GM10248 (cell line): Measurements from ENCODE around the gene SP110.
A peak's percentile ranks its signal among the peaks of the same experiment; 100 is the strongest.

Source experiments
- CTCF ChIA-PET: fragments of 300-600 bp; sonication (Branson Sonifier 250); formaldehyde crosslinking; extraction: SDS; loops from one replicate; lab custom pipeline; 2021; ENCODE audit warnings: antibody characterized with exemption; lab: Yijun Ruan, JAX
- POLR2A ChIA-PET: fragments of 350-650 bp; sonication (Branson Sonifier 250); formaldehyde crosslinking; extraction: SDS; loops from one replicate; lab custom pipeline; 2020; ENCODE audit warnings: antibody characterized with exemption; lab: Yijun Ruan, JAX
- DNase-seq: peaks from one replicate; pipeline ENCODE4 v3.0.0; 2012; ENCODE audit errors: extremely low spot score
- CTCF ChIP-seq: IDR thresholded peaks from 2 replicates; pipeline ENCODE4 v1.5.1; 2012; ENCODE audit warnings: mild to moderate bottlenecking, low read depth; ENCODE audit errors: extremely low read depth, missing control alignments, control extremely low read depth

Gene SP110

DNA sequence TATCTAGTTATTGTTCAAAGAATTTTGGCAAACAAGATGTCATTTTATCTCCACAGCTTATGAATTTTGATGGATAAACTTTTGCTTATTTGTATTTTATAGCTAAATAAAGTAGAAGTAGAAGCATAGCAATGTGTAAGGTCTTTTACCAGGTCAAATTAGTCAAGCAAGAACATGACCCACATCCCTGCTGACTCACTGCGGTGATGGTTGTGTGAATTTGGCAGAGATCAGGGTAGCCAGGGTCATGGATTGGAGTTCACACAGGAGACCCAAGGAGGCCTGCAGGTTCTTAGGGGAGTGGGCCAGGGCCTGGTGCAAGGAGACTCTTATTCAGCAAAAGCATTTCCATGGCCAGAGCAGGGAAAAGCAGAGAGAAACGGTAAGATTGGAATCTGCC lies 24.4 kb upstream of the SP110 start:
- POLR2A ChIA-PET: no interaction called here
- CTCF ChIA-PET: interaction anchor here (0.7 kb wide), 1 partner anchor 11 kb away, joined by 3 read pairs; no protein-coding TSS in a partner anchor
- TF ChIP-seq CTCF: no peak
- DNase-seq: no peak

GRCh38 chr2:230234845-230235244 lies 15.1 kb upstream of the SP110 start:
- POLR2A ChIA-PET: no interaction called here
- peak; percentile 26 for DNase-seq
- CTCF ChIA-PET: no interaction called here
- no peak for TF ChIP-seq CTCF

GRCh38 chr2:230234122-230234722 lies 14.4 kb upstream of the SP110 start:
- POLR2A ChIA-PET: no interaction called here
- CTCF ChIA-PET: interaction anchor here (1.0 kb wide), 1 partner anchor 42 kb away, joined by 3 read pairs; no protein-coding TSS in a partner anchor
- TF ChIP-seq CTCF: no peak
- DNase-seq: peak; percentile 19

DNA sequence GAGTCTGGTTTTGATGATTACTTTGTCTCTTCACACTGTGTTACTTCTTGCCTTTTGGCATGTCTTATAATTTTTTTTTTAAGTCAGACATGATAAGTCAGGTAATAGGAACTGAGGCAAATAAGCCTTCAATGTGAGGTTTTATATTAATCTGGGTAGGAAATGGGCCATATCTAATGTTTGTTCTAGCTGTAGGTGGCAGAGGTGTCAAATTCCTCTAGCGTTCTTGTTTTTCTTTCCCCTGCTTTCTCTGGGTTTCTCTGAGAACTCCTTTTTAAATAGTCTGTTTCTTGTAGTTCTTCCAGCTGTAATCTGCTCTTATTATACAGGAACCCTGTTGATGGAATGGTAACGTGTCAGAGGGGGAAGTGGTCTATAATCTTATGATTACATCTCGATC lies 11.5 kb upstream of the SP110 start:
- CTCF ChIA-PET: no interaction called here
- POLR2A ChIA-PET: no interaction called here
- no peak for TF ChIP-seq CTCF
- DNase-seq: no peak

DNA sequence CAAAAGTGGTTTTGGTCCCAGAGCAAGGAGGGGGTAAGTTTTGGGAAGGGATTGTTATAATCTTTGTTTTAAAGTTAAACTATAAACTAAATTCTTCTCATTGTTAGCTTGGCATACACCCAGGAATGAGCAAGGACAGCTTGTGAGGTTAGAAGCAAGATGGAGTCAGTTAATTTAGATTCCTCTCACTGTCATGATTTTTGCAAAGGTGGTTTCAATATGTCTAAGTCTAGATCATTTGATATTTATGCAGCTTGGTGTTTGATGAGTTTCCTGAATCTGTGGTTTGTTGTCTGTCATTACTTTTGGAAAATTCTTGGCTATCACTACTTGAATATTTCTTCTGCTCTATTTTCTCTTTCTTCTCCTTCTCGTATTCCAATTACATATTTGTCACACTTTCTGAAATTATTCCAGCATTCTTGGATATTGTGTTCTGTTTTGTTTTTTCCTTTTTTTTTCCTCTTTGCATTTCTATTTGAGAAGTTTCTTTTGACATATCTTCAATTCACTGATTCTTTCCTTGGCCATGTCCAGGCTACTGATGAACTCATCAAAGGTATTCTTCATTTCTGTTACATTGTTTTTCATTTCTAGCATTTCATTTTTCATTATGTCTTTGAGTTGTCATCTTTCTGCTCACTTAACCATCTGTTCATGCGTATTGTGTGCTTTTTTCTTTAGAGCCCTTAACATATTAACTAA lies 10.9 kb upstream of the SP110 start:
- no peak for TF ChIP-seq CTCF
- no peak for DNase-seq
- POLR2A ChIA-PET: no interaction called here
- CTCF ChIA-PET: no interaction called here

- no peak for TF ChIP-seq CTCF
- no peak for DNase-seq
- ChIA-PET CTCF (no interaction called here), POLR2A (no interaction called here)
Observed at GRCh38 chr2:230230087-230230486, 10.3 kb upstream of the SP110 start.
